OCI-LY7 (cell line): ENCODE measurements around the gene MAN1A1.

Experiments
- CTCF ChIP-seq: fragments of 200-600 bp; sonication (generic); conservative IDR thresholded peaks from 2 replicates; pipeline ENCODE4 v1.5.1; 2014; ENCODE audit warnings: mild to moderate bottlenecking, antibody characterized with exemption, low read length, moderate library complexity, mixed read lengths
- EZH2phosphoT487 ChIP-seq: fragments of 200-600 bp; sonication (generic); IDR thresholded peaks from 2 replicates; pipeline ENCODE4 v1.6.1; 2018; ENCODE audit warnings: low read depth, borderline replicate concordance, mild to moderate bottlenecking, mixed run types, antibody characterized with exemption, low read length, moderate library complexity, mixed read lengths

DNA sequence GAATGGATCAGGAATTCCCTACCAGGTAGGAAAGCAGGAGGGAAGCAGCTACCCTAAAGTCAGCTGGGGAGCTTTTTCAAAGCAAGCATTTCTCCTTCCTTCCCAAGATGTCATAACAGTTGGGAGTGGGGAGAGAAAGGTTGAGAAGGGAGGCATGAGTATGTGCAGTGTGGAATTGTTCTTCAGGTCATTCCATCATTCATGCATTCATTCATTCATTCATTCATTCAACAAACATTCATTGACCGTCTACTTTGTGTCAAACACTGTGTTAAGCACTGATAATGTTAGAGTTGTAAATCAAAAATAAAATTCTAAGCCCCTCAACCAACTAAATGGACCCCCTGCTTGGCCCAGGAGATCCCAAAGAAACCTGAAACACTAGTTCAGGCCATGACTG is 221.9 kb downstream of the MAN1A1 start:
- TF ChIP-seq CTCF (no peak), EZH2phosphoT487 (no peak)
